ENCODE data around the gene BBOX1. TPM values are rescaled to one million over a fixed set of nuclear protein-coding genes. Genes with fewer than 3 reads are reported as not detected.

BBOX1 gene
- polyA plus RNA-seq, 3 donors = not detected

GRCh38 chr11:27025957-27026733, 14.5 kb upstream of the BBOX1 start:
- H3K27ac ChIP-seq (ENCODE audit: low read depth in 1 of 2, low read length in 2 of 2) = no peak overlapping the region
- no peaks in the 10 kb centered on the region for H4K20me1 ChIP-seq (ENCODE audit: insufficient read depth, low read length)
- no peak overlapping the region for H2AFZ ChIP-seq (ENCODE audit: insufficient read depth, low read depth, low read length, poor library complexity, severe bottlenecking)
- no CpG with 5 or more reads among the region's 8 CpGs for WGBS (ENCODE audit: insufficient coverage)
- Mint-ChIP-seq H3K4me1 (no peaks in the 10 kb centered on the region), H3K4me3 (no peak overlapping the region), H3K36me3 (no peaks in the 10 kb centered on the region), H3K27me3 (ENCODE audit: low read depth in 3 of 3) (no peaks in the 10 kb centered on the region), H3K9me3 (peaks cover 0 to 10% (median 3%) of the 10 kb centered on the region in 7 donors), H3K27ac (no peak overlapping the region)
- H3K9me3 ChIP-seq (replicated peaks in 1 of 2; ENCODE audit: control insufficient read depth in 1 of 2, insufficient read depth in 1 of 2, low read length in 2 of 2) = peaks cover 1 to 7% of the 10 kb centered on the region in 2 donors
- no peak overlapping the region for H3K4me2 ChIP-seq (replicated peaks; ENCODE audit: extremely low read depth, low read length, poor library complexity, severe bottlenecking)
- H3K4me3 ChIP-seq (replicated peaks in 1 of 3; ENCODE audit: low read depth in 2 of 3, low read length in 3 of 3) = no peak overlapping the region
- H3K9ac ChIP-seq (ENCODE audit: insufficient read depth, low read length, poor library complexity, severe bottlenecking) = no peak overlapping the region
- no peaks in the 10 kb centered on the region for H3K27me3 ChIP-seq (ENCODE audit: control insufficient read depth in 2 of 2, insufficient read depth in 2 of 2, low read length in 2 of 2)
- no peak for DNase-seq
- no peaks in the 10 kb centered on the region for H3K36me3 ChIP-seq (replicated peaks in 1 of 2; ENCODE audit: control insufficient read depth in 1 of 2, insufficient read depth in 2 of 2, low read length in 2 of 2)
- no peaks in the 10 kb centered on the region for H3K4me1 ChIP-seq (ENCODE audit: control insufficient read depth in 1 of 2, insufficient read depth in 2 of 2, low read length in 2 of 2)
- no peaks in the 10 kb centered on the region for H3K79me2 ChIP-seq (ENCODE audit: insufficient read depth, low read length)
- no peak for TF ChIP-seq CTCF (IDR thresholded peaks at IDR 0.05)
- intact Hi-C loops (cut with micrococcal nuclease) = no loop called here

- Mint-ChIP-seq H3K36me3 (no peaks in the 10 kb centered on the region), H3K4me3 (no peak overlapping the region), H3K27ac (no peak overlapping the region), H3K4me1 (no peaks in the 10 kb centered on the region), H3K9me3 (peaks cover 5 to 23% (median 11%) of the 10 kb centered on the region in 7 donors), H3K27me3 (ENCODE audit: low read depth in 3 of 3) (no peaks in the 10 kb centered on the region)
- Histone ChIP-seq H3K9me3 (replicated peaks in 1 of 2; ENCODE audit: control insufficient read depth in 1 of 2, insufficient read depth in 1 of 2, low read length in 2 of 2) (peaks cover 18 to 22% of the 10 kb centered on the region in 2 donors), H3K4me3 (replicated peaks in 1 of 3; ENCODE audit: low read depth in 2 of 3, low read length in 3 of 3) (no peak overlapping the region), H3K27me3 (ENCODE audit: control insufficient read depth in 2 of 2, insufficient read depth in 2 of 2, low read length in 2 of 2) (no peaks in the 10 kb centered on the region), H3K9ac (ENCODE audit: insufficient read depth, low read length, poor library complexity, severe bottlenecking) (no peak overlapping the region), H3K36me3 (replicated peaks in 1 of 2; ENCODE audit: control insufficient read depth in 1 of 2, insufficient read depth in 2 of 2, low read length in 2 of 2) (no peaks in the 10 kb centered on the region), H3K4me1 (ENCODE audit: control insufficient read depth in 1 of 2, insufficient read depth in 2 of 2, low read length in 2 of 2) (no peaks in the 10 kb centered on the region), H3K79me2 (ENCODE audit: insufficient read depth, low read length) (no peaks in the 10 kb centered on the region), H3K4me2 (replicated peaks; ENCODE audit: extremely low read depth, low read length, poor library complexity, severe bottlenecking) (no peak overlapping the region), H2AFZ (ENCODE audit: insufficient read depth, low read depth, low read length, poor library complexity, severe bottlenecking) (no peak overlapping the region), H3K27ac (ENCODE audit: low read depth in 1 of 2, low read length in 2 of 2) (no peak overlapping the region), H4K20me1 (ENCODE audit: insufficient read depth, low read length) (no peaks in the 10 kb centered on the region)
- intact Hi-C loops (cut with micrococcal nuclease) = no loop called here
- DNase-seq = no peak
- TF ChIP-seq CTCF (IDR thresholded peaks at IDR 0.05) = no peak
- WGBS (ENCODE audit: insufficient coverage) = no CpG with 5 or more reads among the region's 1 CpG
These were observed 12.1 kb upstream of the BBOX1 start for GRCh38 chr11:27028561-27028965.

Measured in CD14-positive monocyte (primary cell).